Stomach smooth muscle (tissue), 2 donors: ENCODE results near the gene NOTUM.

Source experiments
- H3K27ac ChIP-seq: one replicate; pipeline ENCODE4 v1.7.0; 2013; ENCODE audit warnings: mild to moderate bottlenecking, low read length, inconsistent platforms
- H3K27me3 ChIP-seq, 2 donors: one replicate each; pipeline ENCODE4 v1.7.0; 2013; ENCODE audit warnings: low read length in 2 of 2; ENCODE audit not compliant: insufficient read depth in 2 of 2, control insufficient read depth in 1 of 2
- H3K36me3 ChIP-seq, 2 donors: one replicate each; pipeline ENCODE4 v1.7.0; 2013; ENCODE audit warnings: low read length in 2 of 2; ENCODE audit not compliant: control insufficient read depth in 2 of 2, insufficient read depth in 2 of 2
- H3K4me1 ChIP-seq: one replicate; pipeline ENCODE4 v1.7.0; 2013; ENCODE audit warnings: low read length; ENCODE audit not compliant: control insufficient read depth, insufficient read depth
- H3K4me3 ChIP-seq, 2 donors: one replicate each; pipeline ENCODE4 v1.7.0; 2013; ENCODE audit warnings: low read length in 2 of 2
- H3K9ac ChIP-seq, 2 donors: one replicate each; pipeline ENCODE4 v1.7.0; 2013; ENCODE audit warnings: low read length in 2 of 2, mild to moderate bottlenecking in 1 of 2
- H3K9me3 ChIP-seq, 2 donors: one replicate each; pipeline ENCODE4 v1.7.0; 2013; ENCODE audit warnings: low read length in 2 of 2; ENCODE audit not compliant: control insufficient read depth in 2 of 2
- donor health status: healthy.
- donor health status: Pancreatic carcinoma.

The NOTUM gene

GRCh38 chr17:81973432-81973831, 12.4 kb upstream of the NOTUM start:
- peaks cover 13% of the 10 kb centered on the region for H3K4me1 ChIP-seq
- no peak overlapping the region for H3K4me3 ChIP-seq
- no peak overlapping the region for H3K9ac ChIP-seq
- H3K27me3 ChIP-seq = peaks cover 11 to 13% of the 10 kb centered on the region in 2 donors
- no peaks in the 10 kb centered on the region for H3K36me3 ChIP-seq
- peaks cover 0 to 2% of the 10 kb centered on the region in 2 donors for H3K9me3 ChIP-seq
- no peak overlapping the region for H3K27ac ChIP-seq

GRCh38 chr17:81968850-81969812, 8.1 kb upstream of the NOTUM start:
- no peak overlapping the region for H3K27ac ChIP-seq
- H3K9ac ChIP-seq = no peak overlapping the region
- H3K4me1 ChIP-seq = peaks cover 14% of the 10 kb centered on the region
- H3K36me3 ChIP-seq = no peaks in the 10 kb centered on the region
- no peak overlapping the region for H3K4me3 ChIP-seq
- H3K27me3 ChIP-seq = peaks cover 18 to 19% of the 10 kb centered on the region in 2 donors
- peaks cover 0 to 2% of the 10 kb centered on the region in 2 donors for H3K9me3 ChIP-seq

GRCh38 chr17:81968396-81968745, 7.4 kb upstream of the NOTUM start:
- H3K27me3 ChIP-seq = peaks cover 19 to 24% of the 10 kb centered on the region in 2 donors
- peaks cover 14% of the 10 kb centered on the region for H3K4me1 ChIP-seq
- no peaks in the 10 kb centered on the region for H3K36me3 ChIP-seq
- no peak overlapping the region for H3K27ac ChIP-seq
- H3K9me3 ChIP-seq = no peaks in the 10 kb centered on the region
- H3K4me3 ChIP-seq = no peak overlapping the region
- H3K9ac ChIP-seq = no peak overlapping the region

GRCh38 chr17:81967533-81968395, 6.8 kb upstream of the NOTUM start:
- Histone ChIP-seq H3K4me1 (peaks cover 14% of the 10 kb centered on the region), H3K27ac (no peak overlapping the region), H3K36me3 (no peaks in the 10 kb centered on the region), H3K4me3 (no peak overlapping the region), H3K9ac (no peak overlapping the region), H3K9me3 (no peaks in the 10 kb centered on the region), H3K27me3 (peaks cover 24 to 26% of the 10 kb centered on the region in 2 donors)

- no peak overlapping the region for H3K4me3 ChIP-seq
- no peak overlapping the region for H3K9ac ChIP-seq
- H3K27ac ChIP-seq = no peak overlapping the region
- H3K27me3 ChIP-seq = peaks cover 30 to 31% of the 10 kb centered on the region in 2 donors
- H3K36me3 ChIP-seq = no peaks in the 10 kb centered on the region
- no peaks in the 10 kb centered on the region for H3K9me3 ChIP-seq
- H3K4me1 ChIP-seq = peaks cover 14% of the 10 kb centered on the region
These were observed 6.2 kb upstream of the NOTUM start for GRCh38 chr17:81967244-81967532.

GRCh38 chr17:81966343-81967243, 5.6 kb upstream of the NOTUM start:
- Histone ChIP-seq H3K9me3 (no peaks in the 10 kb centered on the region), H3K4me3 (no peak overlapping the region), H3K4me1 (peaks cover 16% of the 10 kb centered on the region), H3K36me3 (no peaks in the 10 kb centered on the region), H3K27me3 (peaks cover 34 to 36% of the 10 kb centered on the region in 2 donors), H3K27ac (no peak overlapping the region), H3K9ac (no peak overlapping the region)

- Histone ChIP-seq H3K36me3 (no peaks in the 10 kb centered on the region), H3K4me1 (peaks cover 28% of the 10 kb centered on the region), H3K27ac (no peak overlapping the region), H3K27me3 (peaks cover 30 to 47% of the 10 kb centered on the region in 2 donors), H3K4me3 (no peak overlapping the region), H3K9me3 (no peaks in the 10 kb centered on the region), H3K9ac (no peak overlapping the region)
These were observed 3.3 kb upstream of the NOTUM start for GRCh38 chr17:81964081-81964849.

GRCh38 chr17:81962499-81963441, 1.8 kb upstream of the NOTUM start:
- Histone ChIP-seq H3K9ac (no peak overlapping the region), H3K27ac (no peak overlapping the region), H3K4me1 (peaks cover 24% of the 10 kb centered on the region), H3K4me3 (no peak overlapping the region), H3K36me3 (no peaks in the 10 kb centered on the region), H3K9me3 (no peaks in the 10 kb centered on the region), H3K27me3 (peaks cover 38 to 50% of the 10 kb centered on the region in 2 donors)
